Measurements from ENCODE around the gene SPAG6.
A peak's percentile ranks its signal among the peaks of the same experiment; 100 is the strongest.

SPAG6 gene

GRCh38 chr10:22325272-22326144 is 19.8 kb upstream of the SPAG6 start:
- DNase-seq: peak; percentile 83 to 92

GRCh38 chr10:22326145-22326702 is 19.1 kb upstream of the SPAG6 start:
- DNase-seq: no peak
- TF ChIP-seq GATA1 (IDR thresholded peaks at IDR 0.05; ENCODE audit: low read depth, low read length) (no peak), POLR2A (IDR thresholded peaks at IDR 0.05; ENCODE audit: low read length) (no peak)

More at GRCh38 chr10:22325272-22326144, 19.8 kb upstream of the SPAG6 start:
- TF ChIP-seq POLR2A (IDR thresholded peaks at IDR 0.05; ENCODE audit: low read length) (no peak), GATA1 (IDR thresholded peaks at IDR 0.05; ENCODE audit: low read depth, low read length) (no peak)

GRCh38 chr10:22329150-22329549 is 16.1 kb upstream of the SPAG6 start:
- DNase-seq: no peak
- no peak for TF ChIP-seq POLR2A (IDR thresholded peaks at IDR 0.05; ENCODE audit: low read length)
- no peak for TF ChIP-seq GATA1 (IDR thresholded peaks at IDR 0.05; ENCODE audit: low read depth, low read length)

GRCh38 chr10:22332116-22332692 is 13.1 kb upstream of the SPAG6 start:
- peak in 1 of 2 experiments; percentile 8 for DNase-seq
- TF ChIP-seq POLR2A (IDR thresholded peaks at IDR 0.05; ENCODE audit: low read length) (no peak), GATA1 (IDR thresholded peaks at IDR 0.05; ENCODE audit: low read depth, low read length) (no peak)

GRCh38 chr10:22333167-22333974 is 11.9 kb upstream of the SPAG6 start:
- peak in 1 of 2 experiments; percentile 34 for DNase-seq
- TF ChIP-seq GATA1 (IDR thresholded peaks at IDR 0.05; ENCODE audit: low read depth, low read length): no peak
- no peak for TF ChIP-seq POLR2A (IDR thresholded peaks at IDR 0.05; ENCODE audit: low read length)

- no peak for TF ChIP-seq GATA1 (IDR thresholded peaks at IDR 0.05; ENCODE audit: low read depth, low read length)
- TF ChIP-seq POLR2A (IDR thresholded peaks at IDR 0.05; ENCODE audit: low read length): no peak
- no peak for DNase-seq
These were observed 11.4 kb upstream of the SPAG6 start for GRCh38 chr10:22333975-22334282.

- no peak for TF ChIP-seq POLR2A (IDR thresholded peaks at IDR 0.05; ENCODE audit: low read length)
- no peak for TF ChIP-seq GATA1 (IDR thresholded peaks at IDR 0.05; ENCODE audit: low read depth, low read length)
- peak; percentile 81 to 82 for DNase-seq
These were observed 10.7 kb upstream of the SPAG6 start for GRCh38 chr10:22334414-22335172.

- TF ChIP-seq POLR2A (IDR thresholded peaks at IDR 0.05; ENCODE audit: low read length) (peak; percentile 31), GATA1 (IDR thresholded peaks at IDR 0.05; ENCODE audit: low read depth, low read length) (no peak)
- peak; percentile 91 for DNase-seq
These were observed 9.9 kb upstream of the SPAG6 start for GRCh38 chr10:22335173-22335933.

- no peak for TF ChIP-seq POLR2A (IDR thresholded peaks at IDR 0.05; ENCODE audit: low read length)
- TF ChIP-seq GATA1 (IDR thresholded peaks at IDR 0.05; ENCODE audit: low read depth, low read length): no peak
- DNase-seq: peak in 1 of 2 experiments; percentile 55
These were observed 7.0 kb upstream of the SPAG6 start for GRCh38 chr10:22338185-22338900.

- DNase-seq: peak in 1 of 2 experiments; percentile 51
- TF ChIP-seq POLR2A (IDR thresholded peaks at IDR 0.05; ENCODE audit: low read length) (no peak), GATA1 (IDR thresholded peaks at IDR 0.05; ENCODE audit: low read depth, low read length) (no peak)
These were observed 6.4 kb upstream of the SPAG6 start for GRCh38 chr10:22338931-22339330.

GRCh38 chr10:22339761-22340328 is 5.5 kb upstream of the SPAG6 start:
- DNase-seq: no peak
- no peak for TF ChIP-seq GATA1 (IDR thresholded peaks at IDR 0.05; ENCODE audit: low read depth, low read length)
- no peak for TF ChIP-seq POLR2A (IDR thresholded peaks at IDR 0.05; ENCODE audit: low read length)

Data from erythroblast (primary cell).